HG03571 (cell line): ENCODE results near the gene ADRA2B.

Experiments
- ATAC-seq: cut with Tn5 transposase; IDR thresholded peaks from one replicate; pipeline ENCODE4 v1.9.1; 2021; ENCODE audit not compliant: unreplicated experiment

Gene ADRA2B

GRCh38 chr2:96106991-96107707 lies 9.2 kb downstream of the ADRA2B start:
- no peak for ATAC-seq

- ATAC-seq: no peak
Observed at GRCh38 chr2:96105994-96106715, 10.2 kb downstream of the ADRA2B start.

GRCh38 chr2:96105152-96105915 lies 11.0 kb downstream of the ADRA2B start:
- no peak for ATAC-seq

GRCh38 chr2:96104487-96104861 lies 11.9 kb downstream of the ADRA2B start:
- ATAC-seq: no peak

GRCh38 chr2:96103761-96104486 lies 12.4 kb downstream of the ADRA2B start:
- ATAC-seq: no peak

GRCh38 chr2:96103187-96103601 lies 13.2 kb downstream of the ADRA2B start:
- ATAC-seq: no peak

GRCh38 chr2:96102596-96103186 lies 13.7 kb downstream of the ADRA2B start:
- ATAC-seq: no peak

- no peak for ATAC-seq
Observed at GRCh38 chr2:96100893-96101304, 15.5 kb downstream of the ADRA2B start.

GRCh38 chr2:96099861-96100798 lies 16.2 kb downstream of the ADRA2B start:
- ATAC-seq: no peak

GRCh38 chr2:96098900-96099590 lies 17.3 kb downstream of the ADRA2B start:
- no peak for ATAC-seq

- ATAC-seq: no peak
Observed at GRCh38 chr2:96097951-96098823, 18.2 kb downstream of the ADRA2B start.

- ATAC-seq: no peak
Observed at GRCh38 chr2:96097441-96097840, 18.9 kb downstream of the ADRA2B start.

GRCh38 chr2:96095116-96095636 lies 21.2 kb downstream of the ADRA2B start:
- ATAC-seq: no peak

GRCh38 chr2:96093528-96093927 lies 22.8 kb downstream of the ADRA2B start:
- ATAC-seq: no peak

- ATAC-seq: no peak
Observed at GRCh38 chr2:96092951-96093350, 23.4 kb downstream of the ADRA2B start.

- no peak for ATAC-seq
Observed at GRCh38 chr2:96092573-96092877, 23.8 kb downstream of the ADRA2B start.

GRCh38 chr2:96091711-96092572 lies 24.4 kb downstream of the ADRA2B start:
- no peak for ATAC-seq
